ENCODE measurements around the gene FARP2. TPM values are rescaled to one million over a fixed set of nuclear protein-coding genes. Genes with fewer than 3 reads are reported as not detected.

Gene FARP2
- total RNA-seq, 2 experiments from 2014 or later = 17.2 to 18.3 TPM

- Mint-ChIP-seq H3K36me3 (ENCODE audit: low read depth) (peaks cover 13% of the 10 kb centered on the region), H3K27ac (peak overlapping the region; percentile 87), H3K4me1 (ENCODE audit: low read depth) (peaks cover 85% of the 10 kb centered on the region), H3K9me3 (no peaks in the 10 kb centered on the region), H3K27me3 (no peaks in the 10 kb centered on the region), H3K4me3 (no peak overlapping the region)
- Histone ChIP-seq H3K4me1 (ENCODE audit: insufficient read depth, low read length) (peaks cover 57% of the 10 kb centered on the region), H3K4me3 (ENCODE audit: low read length) (no peak overlapping the region), H3K27ac (ENCODE audit: low read depth in 1 of 2, low read length in 2 of 2) (peak overlapping the region in 1 of 2 donors; percentile 25), H3K36me3 (ENCODE audit: insufficient read depth, low read length) (peaks cover 6% of the 10 kb centered on the region), H3K27me3 (ENCODE audit: control insufficient read depth in 1 of 2, insufficient read depth in 2 of 2, low read length in 2 of 2) (no peaks in the 10 kb centered on the region), H3K9me3 (ENCODE audit: control insufficient read depth in 1 of 2, insufficient read depth in 1 of 2, low read length in 2 of 2) (no peaks in the 10 kb centered on the region)
- no peak for ATAC-seq (ENCODE audit: poor library complexity)
- TF ChIP-seq CTCF (IDR thresholded peaks at IDR 0.05) = no peak
- DNase-seq = no peak
- CTCF ChIA-PET = no interaction called here
- POLR2A ChIA-PET = no interaction called here
- intact Hi-C loops (cut with DNase I, micrococcal nuclease) = loop anchor here (5.0 to 10.0 kb wide), 5 partner anchors 39 to 746 kb away; partner anchors contain the start of genes DUSP28 (in 1 of the 2), ING5 (in 1 of the 2), MTERF4 (in 1 of the 2) and RNPEPL1 (in 1 of the 2)
Observed at GRCh38 chr2:241310917-241311566, 45.0 kb upstream of the FARP2 start.

DNA sequence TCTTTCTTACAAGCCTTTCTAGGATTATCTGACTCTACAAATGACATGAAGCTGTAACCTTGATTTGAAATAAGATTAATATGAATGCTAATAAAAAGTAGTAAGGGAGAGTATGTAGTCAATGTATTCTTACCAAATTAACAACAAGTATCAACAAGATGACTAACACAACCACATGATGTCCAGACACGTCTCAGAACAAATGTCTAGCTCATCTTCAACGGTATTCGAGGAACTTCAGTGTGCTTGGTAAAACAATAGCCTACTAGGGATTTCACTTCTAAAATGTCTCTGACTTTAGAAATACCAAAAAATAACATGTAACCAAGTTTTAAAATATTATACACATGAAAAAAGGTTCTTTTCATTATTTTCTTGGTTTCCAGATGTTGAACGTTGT, 44.0 kb upstream of the FARP2 start:
- CTCF ChIA-PET = no interaction called here
- H3K9me3 Mint-ChIP-seq = no peaks in the 10 kb centered on the region
- no peak for DNase-seq
- peak overlapping the region; percentile 28 for H3K4me3 Mint-ChIP-seq
- H3K27me3 ChIP-seq (ENCODE audit: control insufficient read depth in 1 of 2, insufficient read depth in 2 of 2, low read length in 2 of 2) = no peaks in the 10 kb centered on the region
- intact Hi-C loops (cut with DNase I, micrococcal nuclease) = loop anchor here (5.0 to 10.0 kb wide), 5 partner anchors 40 to 747 kb away; partner anchors contain the start of genes DUSP28 (in 1 of the 2), ING5 (in 1 of the 2), MTERF4 (in 1 of the 2) and RNPEPL1 (in 1 of the 2)
- ATAC-seq (ENCODE audit: poor library complexity) = no peak
- H3K4me3 ChIP-seq (ENCODE audit: low read length) = no peak overlapping the region
- H3K36me3 Mint-ChIP-seq (ENCODE audit: low read depth) = peaks cover 17% of the 10 kb centered on the region
- peaks cover 58% of the 10 kb centered on the region for H3K4me1 ChIP-seq (ENCODE audit: insufficient read depth, low read length)
- POLR2A ChIA-PET = no interaction called here
- H3K27ac ChIP-seq (ENCODE audit: low read depth in 1 of 2, low read length in 2 of 2) = no peak overlapping the region
- no peak for TF ChIP-seq CTCF (IDR thresholded peaks at IDR 0.05)
- H3K27me3 Mint-ChIP-seq = no peaks in the 10 kb centered on the region
- H3K27ac Mint-ChIP-seq = peak overlapping the region; percentile 87
- peaks cover 87% of the 10 kb centered on the region for H3K4me1 Mint-ChIP-seq (ENCODE audit: low read depth)
- H3K36me3 ChIP-seq (ENCODE audit: insufficient read depth, low read length) = peaks cover 6% of the 10 kb centered on the region
- H3K9me3 ChIP-seq (ENCODE audit: control insufficient read depth in 1 of 2, insufficient read depth in 1 of 2, low read length in 2 of 2) = no peaks in the 10 kb centered on the region

GRCh38 chr2:241313543-241314095, 42.5 kb upstream of the FARP2 start:
- H3K4me1 Mint-ChIP-seq (ENCODE audit: low read depth) = peaks cover 86% of the 10 kb centered on the region
- DNase-seq (no peak), ATAC-seq (ENCODE audit: poor library complexity) (no peak)
- Histone ChIP-seq H3K36me3 (ENCODE audit: insufficient read depth, low read length) (peaks cover 6% of the 10 kb centered on the region), H3K27ac (ENCODE audit: low read depth in 1 of 2, low read length in 2 of 2) (no peak overlapping the region), H3K4me3 (ENCODE audit: low read length) (no peak overlapping the region), H3K4me1 (ENCODE audit: insufficient read depth, low read length) (peaks cover 62% of the 10 kb centered on the region), H3K9me3 (ENCODE audit: control insufficient read depth in 1 of 2, insufficient read depth in 1 of 2, low read length in 2 of 2) (no peaks in the 10 kb centered on the region), H3K27me3 (ENCODE audit: control insufficient read depth in 1 of 2, insufficient read depth in 2 of 2, low read length in 2 of 2) (no peaks in the 10 kb centered on the region)
- ChIA-PET CTCF (interaction anchor here (1.3 kb wide), 2 partner anchors 12 to 15 kb away, joined by 3 read pairs; no protein-coding TSS in a partner anchor), POLR2A (interaction anchor here (1.2 to 3.6 kb wide), 7 partner anchors 12 to 727 kb away, joined by 5 to 31 read pairs (median 7); partner anchors contain the start of genes CAPN10 and DTYMK)
- H3K9me3 Mint-ChIP-seq = no peaks in the 10 kb centered on the region
- H3K4me3 Mint-ChIP-seq = peak overlapping the region; percentile 98
- no peaks in the 10 kb centered on the region for H3K27me3 Mint-ChIP-seq
- TF ChIP-seq CTCF (IDR thresholded peaks at IDR 0.05) = no peak
- H3K36me3 Mint-ChIP-seq (ENCODE audit: low read depth) = peaks cover 19% of the 10 kb centered on the region
- peak overlapping the region; percentile 97 for H3K27ac Mint-ChIP-seq
- intact Hi-C loops (cut with DNase I, micrococcal nuclease) = loop anchor here (2.0 to 10.0 kb wide), 10 partner anchors 13 to 749 kb away; partner anchors contain the start of genes ATG4B (in 1 of the 2), DUSP28 (in 1 of the 2), FARP2 (in 1 of the 2) and ING5 (in 1 of the 2)
